ENCODE data around the gene SNX9. TPM values are rescaled to one million over a fixed set of nuclear protein-coding genes. Genes with fewer than 3 reads are reported as not detected.

The SNX9 gene
- total RNA-seq, 1 donor from 2014 or later, result 36.2 TPM

- DNase-seq (ENCODE audit: low read depth in 2 of 2), result no peak
These were observed 18.4 kb upstream of the SNX9 start for GRCh38 chr6:157804448-157805327.

- DNase-seq (ENCODE audit: low read depth in 2 of 2), result no peak
These were observed 16.8 kb upstream of the SNX9 start for GRCh38 chr6:157806131-157806855.

- no peak for DNase-seq (ENCODE audit: low read depth in 2 of 2)
These were observed 16.2 kb upstream of the SNX9 start for GRCh38 chr6:157806856-157807215.

GRCh38 chr6:157808405-157808950 lies 14.6 kb upstream of the SNX9 start:
- DNase-seq (ENCODE audit: low read depth in 2 of 2), result no peak

- no peak for DNase-seq (ENCODE audit: low read depth in 2 of 2)
These were observed 13.4 kb upstream of the SNX9 start for GRCh38 chr6:157809613-157810012.

- DNase-seq (ENCODE audit: low read depth in 2 of 2), result no peak
These were observed 11.9 kb upstream of the SNX9 start for GRCh38 chr6:157811137-157811475.

GRCh38 chr6:157811476-157812173 lies 11.4 kb upstream of the SNX9 start:
- DNase-seq (ENCODE audit: low read depth in 2 of 2), result peak in 1 of 2 donors; percentile 36

- no peak for DNase-seq (ENCODE audit: low read depth in 2 of 2)
These were observed 10.4 kb upstream of the SNX9 start for GRCh38 chr6:157812425-157813171.

- DNase-seq (ENCODE audit: low read depth in 2 of 2), result no peak
These were observed 9.9 kb upstream of the SNX9 start for GRCh38 chr6:157813191-157813590.

- peak in 1 of 2 donors; percentile 59 for DNase-seq (ENCODE audit: low read depth in 2 of 2)
These were observed 9.1 kb upstream of the SNX9 start for GRCh38 chr6:157813750-157814455.

- no peak for DNase-seq (ENCODE audit: low read depth in 2 of 2)
These were observed 8.2 kb upstream of the SNX9 start for GRCh38 chr6:157814883-157815282.

- DNase-seq (ENCODE audit: low read depth in 2 of 2), result peak in 1 of 2 donors; percentile 40
These were observed 1.6 kb upstream of the SNX9 start for GRCh38 chr6:157821342-157822033.

- DNase-seq (ENCODE audit: low read depth in 2 of 2), result peak in 1 of 2 donors; percentile 35
These were observed 623 bp upstream of the SNX9 start for GRCh38 chr6:157822245-157823000.

- peak; percentile 86 to 92 for DNase-seq (ENCODE audit: low read depth in 2 of 2)
These were observed 703 bp downstream of the SNX9 start for GRCh38 chr6:157823528-157824370.

GRCh38 chr6:157825243-157825904 lies 2.3 kb downstream of the SNX9 start:
- peak in 1 of 2 donors; percentile 83 for DNase-seq (ENCODE audit: low read depth in 2 of 2)

GRCh38 chr6:157830354-157831017 lies 7.4 kb downstream of the SNX9 start:
- DNase-seq (ENCODE audit: low read depth in 2 of 2), result no peak

- peak in 1 of 2 donors; percentile 34 for DNase-seq (ENCODE audit: low read depth in 2 of 2)
These were observed 7.9 kb downstream of the SNX9 start for GRCh38 chr6:157831018-157831369.

Data from dermis microvascular lymphatic vessel endothelial cell (primary cell).